NCI-H345 treated with DMSO at 0.1 percent for 48 hours (cell line): ENCODE measurements around the gene SPPL2B.

Experiments
- DNase-seq: peaks from one replicate; lab custom pipeline; 2025; ENCODE audit not compliant: unreplicated experiment; lab: John Stamatoyannopoulos, UW

Gene SPPL2B

GRCh38 chr19:2321565-2322283 lies 6.8 kb upstream of the SPPL2B start:
- DNase-seq, result no peak

- no peak for DNase-seq
Observed at GRCh38 chr19:2323707-2324106, 4.8 kb upstream of the SPPL2B start.

GRCh38 chr19:2324220-2324948 lies 4.1 kb upstream of the SPPL2B start:
- DNase-seq, result no peak

- no peak for DNase-seq
Observed at GRCh38 chr19:2325281-2326046, 3.0 kb upstream of the SPPL2B start.

GRCh38 chr19:2326699-2327360 lies 1.7 kb upstream of the SPPL2B start:
- DNase-seq, result no peak

- DNase-seq, result peak; percentile 62
Observed at GRCh38 chr19:2327773-2328400, 597 bp upstream of the SPPL2B start.

- DNase-seq, result no peak
Observed at GRCh38 chr19:2329149-2329478, 630 bp downstream of the SPPL2B start.

- DNase-seq, result no peak
Observed at GRCh38 chr19:2329501-2329916, 1.0 kb downstream of the SPPL2B start.

GRCh38 chr19:2330255-2330631 lies 1.8 kb downstream of the SPPL2B start:
- DNase-seq, result no peak

GRCh38 chr19:2330632-2331284 lies 2.3 kb downstream of the SPPL2B start:
- DNase-seq, result no peak

- no peak for DNase-seq
Observed at GRCh38 chr19:2331601-2332246, 3.2 kb downstream of the SPPL2B start.

GRCh38 chr19:2332341-2333026 lies 4.0 kb downstream of the SPPL2B start:
- peak; percentile 72 for DNase-seq

- peak; percentile 70 for DNase-seq
Observed at GRCh38 chr19:2333027-2333806, 4.7 kb downstream of the SPPL2B start.

- no peak for DNase-seq
Observed at GRCh38 chr19:2333807-2334211, 5.3 kb downstream of the SPPL2B start.

- DNase-seq, result no peak
Observed at GRCh38 chr19:2334426-2334825, 5.9 kb downstream of the SPPL2B start.

GRCh38 chr19:2334986-2335846 lies 6.7 kb downstream of the SPPL2B start:
- no peak for DNase-seq

GRCh38 chr19:2335848-2336247 lies 7.4 kb downstream of the SPPL2B start:
- DNase-seq, result no peak
